Suppressor macrophage treated with lipopolysaccharide for 4 hours (primary cell): ENCODE measurements around the gene TMEM266.

Experiments
- DNase-seq: peaks from one replicate; pipeline ENCODE4 v3.0.0-alpha.2; 2020

The TMEM266 gene

DNA sequence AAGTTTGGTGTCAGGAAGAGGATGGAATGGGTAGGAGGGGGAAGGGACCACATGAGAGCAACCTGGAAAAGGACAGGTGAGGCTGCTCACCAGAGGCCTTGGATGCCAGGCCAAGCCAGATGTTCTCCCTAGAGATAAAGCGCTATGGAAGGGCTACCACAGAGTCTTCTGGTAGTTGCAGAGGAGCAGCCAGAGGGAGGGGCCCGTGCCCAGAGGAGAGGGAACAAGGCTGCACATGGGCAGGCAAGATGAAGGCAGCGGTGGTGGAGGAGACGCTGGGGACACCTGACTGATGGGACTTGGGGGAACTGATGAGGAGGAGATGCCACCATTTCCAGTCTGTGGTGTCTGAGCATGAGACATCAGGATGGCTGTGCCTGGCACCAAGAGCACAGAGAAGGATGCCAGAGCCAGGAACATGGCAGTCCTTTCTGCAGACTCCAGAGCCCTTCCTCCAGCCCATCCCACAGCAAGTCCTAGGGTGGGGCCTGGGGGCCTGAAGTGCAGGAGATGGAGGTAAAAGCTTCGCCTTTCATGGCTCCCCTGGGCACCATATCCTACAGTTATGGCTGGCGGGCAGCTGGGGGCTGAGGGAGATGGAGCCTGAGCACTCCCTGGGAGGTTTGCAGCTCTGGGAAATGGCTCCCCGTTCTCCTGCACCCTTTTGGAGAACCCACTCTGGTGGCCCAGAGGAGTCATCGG lies 148.4 kb downstream of the TMEM266 start:
- DNase-seq: no peak

DNA sequence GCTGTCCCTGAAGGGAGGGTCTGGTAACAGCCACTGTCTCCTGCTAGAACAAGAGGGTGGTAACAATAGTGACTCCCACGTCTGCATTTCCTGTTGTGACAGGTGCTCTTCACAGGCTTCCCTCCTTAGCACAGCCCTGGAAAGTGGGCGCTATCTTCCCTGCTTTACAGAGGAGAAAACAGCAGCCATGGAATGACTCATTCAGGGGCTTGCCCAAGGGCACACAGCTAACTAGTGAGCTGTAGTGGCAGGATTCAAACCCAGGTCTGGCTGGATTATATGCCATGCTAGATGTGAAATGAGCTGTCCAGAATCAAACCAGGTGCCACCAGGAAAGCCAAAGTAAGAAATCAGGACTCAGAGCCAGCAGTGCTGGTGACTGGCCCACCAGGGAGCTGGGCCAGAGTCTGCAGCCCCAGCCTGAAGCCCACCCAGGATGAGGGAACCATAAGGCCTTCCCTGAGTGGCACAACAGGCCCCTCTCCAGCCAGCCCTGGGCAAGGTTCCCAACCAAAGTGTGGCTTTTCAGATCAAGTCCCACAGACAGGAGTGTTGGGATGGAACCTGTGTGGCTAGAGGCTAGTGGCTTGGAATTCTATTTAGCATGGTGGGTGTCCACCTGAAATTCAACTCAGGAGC lies 149.1 kb downstream of the TMEM266 start:
- DNase-seq: no peak

DNA sequence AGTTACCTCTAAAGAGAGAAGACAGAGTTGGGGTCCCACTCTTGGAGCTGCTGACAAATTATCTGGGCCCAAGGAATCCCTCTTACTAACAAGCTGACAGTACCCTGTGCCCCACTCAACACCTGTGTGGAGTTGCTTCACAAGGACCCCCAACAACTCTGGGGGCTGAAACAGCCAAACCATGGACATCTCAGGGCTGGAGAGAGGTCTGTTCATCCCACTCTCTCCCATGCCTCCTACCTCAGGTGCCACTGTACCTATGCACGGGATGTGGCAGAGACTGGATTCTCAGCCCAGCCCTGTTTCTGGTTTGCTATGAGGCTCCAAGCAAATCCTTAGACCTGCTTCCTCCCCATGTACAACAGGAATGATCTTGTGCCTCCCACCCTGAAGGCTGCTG lies 149.7 kb downstream of the TMEM266 start:
- no peak for DNase-seq

DNA sequence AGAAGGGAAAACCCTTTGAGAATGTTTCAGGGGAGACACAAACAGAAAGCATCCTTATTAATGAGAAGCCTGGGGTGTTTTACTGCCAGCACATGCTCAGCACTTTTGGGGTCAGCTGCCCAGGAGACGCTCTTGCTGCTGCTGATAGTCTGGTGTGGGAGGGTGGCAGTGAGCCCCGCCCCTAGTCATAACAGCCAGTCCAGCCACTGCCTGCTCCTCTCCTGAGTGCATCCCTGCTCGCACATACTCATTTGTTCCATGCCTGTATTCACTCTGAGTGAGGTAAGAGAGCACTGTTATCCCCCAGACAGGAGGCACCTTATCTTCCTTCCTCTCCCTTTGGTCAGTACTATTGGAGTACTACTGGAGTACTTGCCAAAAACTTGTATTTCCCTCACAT lies 150.2 kb downstream of the TMEM266 start:
- DNase-seq: no peak

DNA sequence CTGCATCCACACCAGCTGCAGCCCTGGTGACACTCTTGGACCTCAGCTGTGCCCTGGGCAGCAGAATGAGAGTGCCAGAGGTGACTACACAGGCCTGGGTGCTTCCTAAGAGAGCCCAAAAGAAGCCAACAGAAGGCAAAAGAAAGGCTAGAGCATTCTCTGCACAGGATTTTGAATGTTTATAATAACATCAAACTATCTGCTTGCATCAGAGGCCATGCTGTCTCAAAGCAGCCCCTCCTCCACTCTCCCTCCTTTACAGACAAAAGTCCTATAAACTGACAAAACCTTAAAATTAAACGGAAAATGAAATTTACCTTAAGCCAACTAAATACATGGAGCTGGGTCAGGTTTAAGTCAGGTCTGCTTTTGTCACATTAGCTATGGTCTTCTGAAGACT lies 155.8 kb downstream of the TMEM266 start:
- no peak for DNase-seq

DNA sequence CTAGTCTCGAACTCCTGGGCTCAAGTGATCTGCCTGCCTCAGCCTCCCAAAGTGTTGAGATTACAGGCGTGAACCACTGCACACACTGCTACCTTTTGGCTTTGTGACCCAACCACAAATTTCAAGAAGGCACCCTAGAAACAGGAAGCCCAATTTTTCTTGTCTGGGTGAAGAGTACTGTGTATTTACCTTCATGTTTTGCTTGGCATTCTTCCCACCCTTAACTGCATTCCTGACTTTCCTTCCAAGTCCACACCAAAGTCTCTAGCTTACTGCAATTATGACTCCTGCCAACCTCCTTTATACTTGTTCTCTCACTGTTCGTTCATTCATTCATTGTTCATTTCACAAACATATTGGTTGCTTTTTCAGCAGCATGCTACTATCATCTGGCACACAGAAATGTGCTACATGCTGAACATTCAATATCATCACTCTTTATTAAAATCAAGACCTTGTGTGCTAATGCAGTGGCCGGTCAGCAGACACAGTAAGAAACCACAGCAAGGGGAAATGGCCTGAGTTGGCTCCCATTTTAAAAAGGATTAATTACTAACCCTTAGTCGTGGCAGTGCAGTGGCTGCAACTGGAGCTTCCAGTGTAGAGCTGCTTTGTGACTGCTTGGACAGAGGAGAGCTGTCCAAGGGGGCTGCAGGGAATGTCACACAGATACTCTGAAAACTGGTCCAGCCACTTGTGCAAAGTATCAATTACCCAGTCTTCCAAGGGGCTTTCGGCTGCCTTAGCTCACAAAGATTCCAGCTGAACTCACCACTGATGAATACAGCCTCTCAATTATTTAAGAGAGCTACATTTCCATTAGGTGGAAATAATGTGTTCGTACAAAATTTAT lies 157.5 kb downstream of the TMEM266 start:
- DNase-seq: no peak

DNA sequence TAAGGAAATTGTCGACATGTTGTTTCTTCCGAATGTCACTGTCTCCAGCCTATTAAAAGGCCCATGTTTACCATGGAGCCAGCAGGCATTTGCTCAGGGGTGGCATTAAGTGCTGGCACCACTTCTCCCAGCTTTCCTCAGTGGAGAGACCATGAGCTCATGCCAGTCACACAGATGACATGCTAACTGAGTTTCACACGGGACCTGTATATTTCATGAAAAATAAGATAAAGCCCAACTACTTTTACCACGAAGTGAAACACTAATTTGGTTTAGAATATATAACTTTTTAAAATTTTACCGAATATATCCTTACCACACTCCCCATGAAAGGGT lies 158.1 kb downstream of the TMEM266 start:
- DNase-seq: no peak

DNA sequence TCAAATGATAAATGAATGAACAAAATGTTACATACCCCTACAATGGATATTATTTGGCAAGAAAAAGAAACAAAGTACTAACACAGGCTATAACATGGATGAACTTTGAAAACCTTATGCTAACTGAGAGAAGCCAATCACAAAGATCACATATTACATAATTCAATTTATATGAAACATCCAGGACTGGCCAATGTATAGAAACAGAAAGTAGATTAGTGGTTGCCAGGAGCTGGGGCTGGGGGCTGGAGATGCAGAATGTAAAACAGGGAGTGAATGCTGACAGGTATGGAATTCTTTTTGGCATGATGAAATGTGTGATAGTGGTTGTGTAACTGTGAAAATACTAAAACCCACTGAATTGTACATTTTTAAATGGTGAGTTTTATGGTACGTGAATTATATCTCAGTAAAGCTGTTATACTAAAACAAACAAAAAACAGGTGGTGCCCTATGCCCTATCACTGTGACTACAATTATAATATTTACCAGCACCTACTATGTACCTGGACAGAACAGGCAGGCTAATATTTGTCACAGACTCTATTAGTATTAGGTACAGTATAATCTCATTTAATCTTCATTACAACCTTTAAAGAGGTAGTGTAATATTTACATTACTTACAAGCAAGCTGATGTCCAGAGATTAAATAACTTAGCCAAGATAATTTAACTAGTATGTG lies 161.4 kb downstream of the TMEM266 start:
- DNase-seq: no peak

DNA sequence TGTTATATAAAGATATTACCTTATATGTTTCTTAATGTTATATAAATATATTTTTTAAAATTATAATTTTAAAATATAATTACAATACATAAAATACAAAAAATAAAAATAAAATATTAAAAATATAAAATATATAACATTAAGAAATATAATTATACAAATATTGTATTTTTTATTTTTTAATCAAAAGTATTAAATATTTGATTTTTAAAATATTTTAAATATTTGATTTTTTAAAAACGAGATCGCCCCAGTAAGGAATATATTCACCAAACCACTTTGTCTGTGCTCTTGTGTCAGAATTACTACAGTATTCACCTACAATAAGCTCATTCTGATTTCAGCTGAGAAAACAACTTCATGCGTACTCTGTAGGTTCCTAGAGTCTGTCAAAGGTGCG lies 162.4 kb downstream of the TMEM266 start:
- no peak for DNase-seq

DNA sequence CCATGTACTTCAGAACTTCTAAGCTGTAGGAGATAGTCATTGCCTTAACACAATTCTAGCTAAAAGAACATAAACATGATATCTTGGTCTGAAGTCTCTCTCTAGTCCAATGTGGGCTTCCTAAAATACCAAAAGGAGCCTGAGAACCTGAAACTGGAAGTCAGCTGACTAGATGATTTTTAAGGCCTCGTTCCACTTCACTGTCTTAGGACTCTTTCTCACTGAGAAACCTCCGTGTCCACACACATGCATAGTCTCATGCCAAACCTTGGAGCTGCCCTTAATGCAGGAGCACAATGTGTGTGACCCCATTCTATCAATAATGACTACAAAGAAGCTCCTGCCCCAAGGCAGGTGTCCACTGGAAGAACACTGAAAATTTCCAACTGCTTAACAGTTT lies 163.7 kb downstream of the TMEM266 start:
- DNase-seq: no peak

DNA sequence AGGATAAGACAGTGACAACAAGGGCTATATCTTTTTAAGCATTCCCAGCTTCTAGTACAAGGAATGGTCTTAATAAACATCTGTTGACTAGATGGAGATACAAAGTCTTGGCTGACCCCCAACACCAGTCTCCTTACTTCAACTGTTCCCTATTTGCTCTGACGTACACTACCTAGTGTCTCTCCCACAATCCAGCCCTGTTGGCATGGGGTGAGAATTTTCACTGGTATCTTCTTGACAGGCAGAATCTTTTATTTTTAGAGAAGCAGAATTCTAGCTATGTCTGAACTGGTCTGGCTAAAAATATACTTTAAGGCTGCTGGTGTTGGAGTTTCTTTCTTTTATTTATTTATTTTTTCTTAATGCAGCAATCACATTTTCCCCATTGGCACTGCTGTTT lies 169.5 kb downstream of the TMEM266 start:
- no peak for DNase-seq

DNA sequence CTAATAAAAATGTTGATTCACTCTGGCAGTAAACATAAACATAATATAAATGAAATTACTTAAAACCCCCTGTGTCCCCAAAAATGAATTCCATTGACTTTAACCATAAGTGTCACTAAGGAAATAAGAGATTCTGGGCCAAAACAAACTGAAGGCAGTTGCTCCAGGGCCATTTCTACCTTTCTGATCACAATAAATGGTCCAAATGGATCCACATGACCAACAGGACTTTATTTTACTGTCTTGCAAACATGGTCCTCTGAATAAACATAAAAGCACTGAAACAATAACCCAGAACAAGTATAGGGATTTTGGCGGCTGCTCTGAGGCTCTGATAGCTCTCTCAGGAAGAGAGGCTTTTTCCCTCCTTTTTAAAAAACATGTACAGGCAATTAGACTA lies 174.1 kb downstream of the TMEM266 start:
- DNase-seq: no peak

DNA sequence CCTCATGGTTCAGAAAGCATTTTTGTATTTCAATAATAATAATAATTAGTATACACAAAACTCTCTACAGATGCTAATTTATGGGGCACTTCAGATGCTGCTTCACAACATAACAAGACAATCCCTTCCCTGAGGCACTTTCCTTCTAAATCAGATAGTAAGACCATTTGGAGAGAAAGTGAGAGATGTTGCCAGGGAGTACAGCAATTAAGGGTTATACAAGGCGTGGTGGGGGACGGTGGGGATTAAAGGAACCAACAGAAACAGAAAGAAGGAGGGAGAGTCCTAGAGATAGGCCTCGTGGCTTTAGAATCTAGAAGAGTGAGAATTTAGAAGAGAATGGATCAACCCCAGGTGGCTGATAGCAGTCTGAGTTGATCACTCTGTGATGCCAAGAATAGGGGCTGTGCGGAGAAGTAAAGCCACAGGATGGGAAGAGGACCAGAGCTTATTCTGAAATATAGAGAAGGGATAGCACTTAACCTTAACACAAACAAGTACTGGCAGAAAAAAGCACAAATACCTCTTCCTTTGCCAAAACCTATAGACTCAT lies 174.6 kb downstream of the TMEM266 start:
- DNase-seq: no peak

DNA sequence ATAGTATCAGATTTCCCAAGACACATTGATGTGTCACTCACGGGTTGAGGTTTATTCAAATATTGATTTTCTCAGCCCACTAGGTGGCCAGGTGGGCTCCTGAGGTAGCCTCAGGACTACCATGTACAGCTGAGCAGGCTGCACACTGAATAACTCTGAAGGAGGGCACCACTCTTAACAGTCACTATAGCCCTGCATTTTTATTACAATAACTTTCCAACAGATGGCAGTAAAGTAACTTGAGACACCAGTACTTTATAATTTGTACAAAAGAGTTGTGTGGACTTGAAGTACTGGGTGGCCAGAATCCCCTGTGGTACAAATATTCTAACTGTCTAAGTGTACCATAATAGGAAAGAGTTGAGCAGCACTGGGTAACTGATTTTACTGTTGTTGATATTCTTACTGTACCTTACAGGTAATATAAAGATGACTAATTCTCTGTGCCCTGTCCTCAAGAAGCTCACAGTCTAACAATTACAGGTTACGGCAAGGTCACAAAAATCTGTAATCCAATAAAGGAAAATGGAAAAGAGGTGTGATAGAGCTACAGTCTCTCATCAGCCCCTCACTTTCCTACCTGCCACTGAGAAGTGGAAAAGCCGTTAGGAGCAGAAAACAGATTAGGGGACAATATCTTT lies 175.5 kb downstream of the TMEM266 start:
- DNase-seq: peak; percentile 49

DNA sequence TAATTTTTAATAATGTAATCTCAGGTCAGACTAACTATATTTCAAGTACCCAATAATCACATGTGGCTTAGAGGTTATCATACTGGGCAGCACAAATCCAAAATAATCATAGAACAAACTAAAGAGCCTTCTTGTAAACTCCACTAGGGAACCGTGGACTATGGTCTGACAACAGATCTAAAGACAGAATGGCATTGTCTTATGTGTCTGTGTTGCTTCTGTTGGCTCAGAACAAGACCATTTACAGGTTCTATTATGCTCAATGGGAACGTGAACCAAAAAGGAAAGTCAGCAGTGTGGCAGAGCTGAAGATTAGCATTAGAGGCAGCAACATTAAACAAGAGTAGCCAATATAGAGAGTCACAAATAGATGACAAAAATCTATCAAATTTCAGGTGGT lies 176.6 kb downstream of the TMEM266 start:
- DNase-seq: no peak

DNA sequence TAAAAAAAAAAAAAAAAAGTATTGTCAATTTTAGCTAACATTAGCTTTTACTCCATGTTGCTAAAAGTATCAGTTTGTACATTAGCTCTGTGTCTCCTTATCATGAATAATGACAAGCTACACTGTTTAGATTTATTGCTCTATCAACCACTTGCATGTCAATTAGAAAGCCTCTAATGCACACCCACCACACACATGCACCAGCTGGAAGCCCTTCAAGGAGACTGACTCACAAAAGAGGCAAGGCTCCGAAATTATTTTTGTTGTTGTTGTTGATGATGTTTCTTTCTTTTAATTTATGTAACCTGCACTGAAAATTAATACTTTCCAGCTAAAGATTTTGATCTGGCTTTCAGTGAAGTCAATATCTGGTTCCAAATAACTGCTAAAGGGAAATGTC lies 180.0 kb downstream of the TMEM266 start:
- no peak for DNase-seq

DNA sequence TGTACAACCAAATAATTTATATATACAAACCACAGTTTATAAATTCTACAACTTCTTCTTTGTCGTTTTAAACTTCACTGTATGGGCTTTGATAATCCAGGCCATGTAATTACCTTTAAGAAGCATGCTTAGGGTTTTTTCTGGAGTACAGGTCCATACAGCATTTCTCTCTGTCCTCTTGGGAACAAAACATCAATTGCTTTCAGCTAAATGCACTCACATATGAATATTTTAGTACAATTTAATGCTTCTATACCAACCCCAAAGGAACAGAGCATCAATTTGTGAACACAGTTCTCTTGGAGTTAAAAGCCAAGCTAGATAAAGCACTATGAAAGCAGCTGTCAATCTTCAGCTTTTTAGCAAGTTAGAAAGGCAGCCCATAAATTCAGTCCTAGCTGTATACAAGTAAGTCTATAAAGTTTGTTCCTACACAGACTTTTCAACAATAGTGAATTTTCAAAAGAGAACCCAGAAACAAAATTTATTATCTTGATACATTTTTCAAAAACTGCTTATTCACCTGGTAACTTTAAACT lies 185.4 kb downstream of the TMEM266 start:
- no peak for DNase-seq

DNA sequence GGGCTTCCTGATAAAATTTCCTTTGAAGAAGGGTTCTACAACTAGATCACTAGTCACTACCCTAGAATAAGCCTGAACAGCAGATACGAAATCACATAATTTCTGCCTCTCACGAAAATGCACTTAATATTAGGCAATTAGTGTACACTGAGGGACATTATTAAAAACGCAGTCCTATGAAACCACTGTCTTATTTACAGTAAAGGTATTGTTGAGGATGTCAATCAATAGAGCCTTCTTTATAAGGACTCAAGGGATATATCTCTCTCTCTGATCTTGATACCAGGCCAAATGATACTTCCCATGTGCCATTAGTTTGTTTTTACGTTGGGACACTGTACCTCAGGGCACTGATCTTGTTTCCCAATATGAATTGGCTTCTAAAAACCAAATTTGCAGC lies 191.9 kb downstream of the TMEM266 start:
- DNase-seq: no peak

DNA sequence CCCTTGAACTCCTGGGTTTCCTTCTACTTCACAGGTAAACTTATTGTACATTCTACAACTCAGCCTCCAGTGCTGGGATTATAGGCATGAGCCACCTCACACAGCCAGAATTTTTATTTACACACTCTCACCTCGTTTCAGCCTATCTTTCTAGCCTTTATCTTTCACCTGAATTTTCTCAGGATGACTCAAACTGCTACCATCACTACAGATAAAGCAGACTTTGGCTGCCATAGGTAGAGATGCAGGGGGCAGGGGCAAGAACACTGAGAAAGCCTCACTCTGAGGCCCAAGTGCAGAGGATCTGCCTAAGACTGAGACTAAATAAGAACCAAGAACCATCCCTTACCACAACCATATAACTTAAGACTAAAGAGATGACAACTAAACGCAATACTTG lies 192.5 kb downstream of the TMEM266 start:
- DNase-seq: no peak

DNA sequence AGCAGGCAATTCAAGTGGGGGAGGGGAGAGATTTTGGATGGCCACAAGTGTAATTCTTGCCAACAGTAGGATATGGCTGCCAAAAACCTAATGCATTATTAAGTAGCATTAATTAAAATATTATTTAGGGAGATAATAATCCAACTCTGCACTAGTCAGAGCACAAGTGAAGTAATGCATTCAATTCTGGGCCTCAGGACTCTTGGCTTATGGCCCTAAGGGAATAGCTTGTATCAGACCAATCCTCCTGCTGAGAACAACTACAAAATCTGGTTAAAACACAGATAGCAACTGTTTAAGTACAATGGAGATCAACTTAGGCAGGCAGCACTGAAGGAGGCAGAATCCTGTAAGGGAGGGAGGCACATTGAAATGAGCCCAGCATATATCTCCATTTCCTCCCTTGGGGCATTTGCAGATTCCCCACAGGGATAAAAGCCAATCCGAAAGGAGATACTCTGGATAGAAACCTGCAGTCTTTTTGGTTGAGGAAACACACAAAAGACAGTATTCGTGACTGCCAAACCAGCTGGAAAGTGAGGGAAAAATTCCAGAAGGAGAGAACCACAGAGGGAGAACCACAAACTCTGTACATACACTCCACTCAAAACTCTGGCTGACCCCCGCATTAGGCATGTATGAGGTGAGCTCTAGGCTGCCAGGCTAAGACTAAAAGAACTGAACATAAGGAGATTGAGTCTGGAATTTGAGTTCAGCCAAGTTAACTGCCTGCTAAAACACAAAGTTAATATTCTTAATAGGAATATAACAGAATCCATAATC lies 194.1 kb downstream of the TMEM266 start:
- no peak for DNase-seq
